Measurements from ENCODE around the gene GBF1.
"Not testable (repeated sequence)": the region's sequence is repeated elsewhere in the genome, so short reads cannot be mapped to it uniquely, and the experiment has no call there.

Gene GBF1

GRCh38 chr10:102268375-102268888 is 23.1 kb downstream of the GBF1 start:
- no peak for DNase-seq

- DNase-seq = no peak
Measured at GRCh38 chr10:102269017-102269416, 23.7 kb downstream of the GBF1 start.

GRCh38 chr10:102274062-102274461 is 28.7 kb downstream of the GBF1 start:
- DNase-seq = no peak

GRCh38 chr10:102275343-102275742 is 30.0 kb downstream of the GBF1 start:
- DNase-seq = no peak

GRCh38 chr10:102279104-102279503 is 33.8 kb downstream of the GBF1 start:
- no peak for DNase-seq

- DNase-seq = peak in 1 of 51 donors; percentile 1
Measured at GRCh38 chr10:102280397-102281101, 35.2 kb downstream of the GBF1 start.

- DNase-seq = no peak
Measured at GRCh38 chr10:102281102-102281487, 35.8 kb downstream of the GBF1 start.

- DNase-seq = no peak
Measured at GRCh38 chr10:102283488-102283887, 38.2 kb downstream of the GBF1 start.

GRCh38 chr10:102283890-102284289 is 38.6 kb downstream of the GBF1 start:
- no peak for DNase-seq

- no peak for DNase-seq
Measured at GRCh38 chr10:102284531-102284930, 39.2 kb downstream of the GBF1 start.

- DNase-seq = no peak
Measured at GRCh38 chr10:102285133-102285532, 39.8 kb downstream of the GBF1 start.

GRCh38 chr10:102286216-102286615 is 40.9 kb downstream of the GBF1 start:
- no peak for DNase-seq

- DNase-seq = no peak
Measured at GRCh38 chr10:102287538-102287937, 42.2 kb downstream of the GBF1 start.

GRCh38 chr10:102287991-102288390 is 42.7 kb downstream of the GBF1 start:
- no peak for DNase-seq

GRCh38 chr10:102289356-102289755 is 44.0 kb downstream of the GBF1 start:
- no peak for DNase-seq

- DNase-seq = no peak
Measured at GRCh38 chr10:102289840-102290239, 44.5 kb downstream of the GBF1 start.

- DNase-seq = no peak
Measured at GRCh38 chr10:102291221-102291905, 46.0 kb downstream of the GBF1 start.

- DNase-seq = no peak
Measured at GRCh38 chr10:102297101-102297500, 51.8 kb downstream of the GBF1 start.

GRCh38 chr10:102298899-102299298 is 53.6 kb downstream of the GBF1 start:
- no peak for DNase-seq

GRCh38 chr10:102299873-102300272 is 54.5 kb downstream of the GBF1 start:
- no peak for DNase-seq

GRCh38 chr10:102300278-102300843 is 55.0 kb downstream of the GBF1 start:
- no peak for DNase-seq

- not testable (repeated sequence) for DNase-seq
Measured at GRCh38 chr10:102300912-102301311, 55.6 kb downstream of the GBF1 start.

GRCh38 chr10:102301332-102301731 is 56.0 kb downstream of the GBF1 start:
- not testable (repeated sequence) for DNase-seq
